GM20000 (cell line): ENCODE data around the gene TTC39A.

Experiments used
- DNase-seq: peaks from one replicate; pipeline ENCODE4 v3.0.0; 2012; ENCODE audit warnings: low spot score
- TF ChIP-seq, protein P1 (sequence below): IDR thresholded peaks from 2 replicates; pipeline ENCODE4 v1.5.1; 2012; ENCODE audit warnings: mild to moderate bottlenecking, control low read depth; ENCODE audit errors: extremely low read depth, missing control alignments

The TTC39A gene

DNA sequence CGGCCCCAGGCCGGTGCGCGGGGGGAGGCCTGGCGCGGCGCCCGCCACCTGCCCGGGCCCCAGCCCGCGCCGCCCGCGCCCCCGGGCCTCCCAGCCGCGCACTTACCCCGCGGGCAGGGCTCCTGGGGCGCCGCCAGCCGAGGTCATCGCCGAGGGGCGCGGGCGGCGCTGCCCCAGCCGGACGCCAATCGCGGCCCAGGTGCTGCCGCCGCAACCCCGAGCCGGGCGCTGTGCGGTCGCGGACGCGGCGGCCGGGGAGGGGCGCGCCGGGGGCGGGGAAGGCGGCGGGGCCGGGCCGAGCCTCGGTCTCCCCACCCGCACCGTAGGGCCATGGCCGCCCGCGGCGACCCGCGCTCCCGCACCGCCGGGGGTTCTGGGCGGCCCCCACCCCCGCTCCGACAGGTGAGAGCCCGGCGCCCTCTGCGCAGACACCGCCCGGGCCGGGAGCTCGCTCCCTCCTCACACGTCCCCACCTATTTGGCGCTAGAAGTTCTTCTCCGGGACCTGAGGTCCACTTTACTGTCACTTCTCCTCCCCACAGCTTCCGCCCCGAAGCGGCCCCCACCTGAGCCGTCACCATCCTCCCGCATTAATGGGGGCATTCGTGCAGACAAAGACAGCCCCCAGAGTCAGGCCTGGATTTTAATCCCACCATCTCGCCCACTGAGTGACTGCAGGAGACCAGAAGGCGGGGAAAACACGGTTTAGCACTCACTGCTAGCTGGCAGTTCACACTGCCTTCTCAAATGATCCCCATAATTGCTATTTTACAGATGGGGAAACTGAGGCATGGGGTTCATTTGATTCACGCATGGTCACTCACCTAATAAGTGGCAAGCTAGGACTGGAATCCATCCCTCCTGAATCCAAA, at the start of gene TTC39A:
Gene TTC39A, minus strand, starts transcription at position 232 of the 871 bp plus-strand sequence. Its CDS starts 85 bp downstream, at position 147.
- peak; percentile 70 for DNase-seq

GRCh38 chr1:51378871-51379270, 48.5 kb upstream of the TTC39A start:
- no peak for DNase-seq
- TF ChIP-seq, protein P1, sequence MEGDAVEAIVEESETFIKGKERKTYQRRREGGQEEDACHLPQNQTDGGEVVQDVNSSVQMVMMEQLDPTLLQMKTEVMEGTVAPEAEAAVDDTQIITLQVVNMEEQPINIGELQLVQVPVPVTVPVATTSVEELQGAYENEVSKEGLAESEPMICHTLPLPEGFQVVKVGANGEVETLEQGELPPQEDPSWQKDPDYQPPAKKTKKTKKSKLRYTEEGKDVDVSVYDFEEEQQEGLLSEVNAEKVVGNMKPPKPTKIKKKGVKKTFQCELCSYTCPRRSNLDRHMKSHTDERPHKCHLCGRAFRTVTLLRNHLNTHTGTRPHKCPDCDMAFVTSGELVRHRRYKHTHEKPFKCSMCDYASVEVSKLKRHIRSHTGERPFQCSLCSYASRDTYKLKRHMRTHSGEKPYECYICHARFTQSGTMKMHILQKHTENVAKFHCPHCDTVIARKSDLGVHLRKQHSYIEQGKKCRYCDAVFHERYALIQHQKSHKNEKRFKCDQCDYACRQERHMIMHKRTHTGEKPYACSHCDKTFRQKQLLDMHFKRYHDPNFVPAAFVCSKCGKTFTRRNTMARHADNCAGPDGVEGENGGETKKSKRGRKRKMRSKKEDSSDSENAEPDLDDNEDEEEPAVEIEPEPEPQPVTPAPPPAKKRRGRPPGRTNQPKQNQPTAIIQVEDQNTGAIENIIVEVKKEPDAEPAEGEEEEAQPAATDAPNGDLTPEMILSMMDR = no peak

More for the DNA sequence above, at the start of gene TTC39A:
- TF ChIP-seq, protein P1 = no peak

DNA sequence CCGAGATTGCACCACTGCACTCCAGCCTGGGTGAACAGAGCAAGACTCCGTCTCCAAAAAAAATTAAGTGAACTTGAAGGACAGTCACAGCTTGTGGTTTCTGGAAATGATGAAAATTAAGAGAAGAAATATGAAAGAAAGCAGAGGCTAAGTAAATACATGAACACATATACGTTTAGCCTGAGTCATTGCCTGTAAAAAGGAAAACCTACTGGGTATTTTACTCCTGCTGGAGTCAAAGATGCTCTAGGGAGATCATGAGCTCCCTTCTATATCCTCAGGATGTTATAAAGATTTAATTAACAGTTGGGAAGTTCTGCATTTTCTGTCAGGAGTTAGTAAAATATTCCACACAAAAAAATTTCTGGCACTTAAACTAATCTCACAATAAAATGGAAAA, 43.5 kb upstream of the TTC39A start:
- TF ChIP-seq, protein P1 = no peak
- DNase-seq = no peak

- DNase-seq = no peak
- TF ChIP-seq, protein P1 = no peak
These were observed 42.2 kb upstream of the TTC39A start for GRCh38 chr1:51372561-51372960.

DNA sequence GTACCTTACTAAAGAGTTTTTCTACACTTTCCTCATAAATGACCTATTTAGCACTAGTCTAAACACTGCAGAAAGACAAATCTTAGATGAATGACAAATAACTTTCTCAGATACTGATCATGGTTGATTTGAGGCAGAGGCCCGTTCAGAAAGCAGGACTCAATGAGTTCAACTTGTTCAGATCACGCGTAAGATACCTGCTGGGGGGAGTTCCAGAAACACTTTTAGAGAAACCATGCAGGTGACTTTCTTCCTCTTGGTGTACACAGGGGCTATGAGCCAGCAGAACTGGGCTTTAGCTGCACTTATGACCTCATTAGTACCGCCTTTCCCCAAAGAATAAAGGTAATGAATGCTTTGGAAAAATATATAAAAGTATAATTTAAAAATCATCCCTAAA, 38.8 kb upstream of the TTC39A start:
- TF ChIP-seq, protein P1 = no peak
- DNase-seq = no peak

- TF ChIP-seq, protein P1 = no peak
- no peak for DNase-seq
These were observed 35.4 kb upstream of the TTC39A start for GRCh38 chr1:51365774-51366173.

DNA sequence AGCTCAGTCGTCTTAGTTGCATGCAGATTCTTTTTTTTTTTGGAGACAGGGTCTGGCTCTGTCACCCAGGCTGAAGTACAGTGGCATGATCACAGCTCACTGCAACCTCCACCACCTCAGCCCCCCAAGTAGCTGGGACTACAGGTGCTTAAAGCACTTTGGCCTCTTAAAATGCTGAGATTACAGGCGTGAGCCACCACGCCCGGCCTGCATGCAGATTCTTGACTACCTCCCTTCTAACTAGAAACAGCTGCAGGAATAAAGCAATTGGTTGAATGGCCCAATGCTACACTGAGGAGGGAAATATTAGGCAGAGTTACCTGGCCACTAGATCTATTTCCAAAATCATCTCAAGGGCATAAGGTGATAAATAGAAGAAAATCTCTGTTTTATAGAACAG, 29.5 kb upstream of the TTC39A start:
- TF ChIP-seq, protein P1 = no peak

More for the DNA sequence above, 29.5 kb upstream of the TTC39A start:
- no peak for DNase-seq
